ENCODE measurements around the gene BRINP2.

Gene BRINP2

GRCh38 chr1:177329871-177330270, 159.1 kb downstream of the BRINP2 start:
- no peak for DNase-seq

All from stimulated activated CD4-positive, alpha-beta T cell treated with anti-CD3 and anti-CD28 coated beads, Interleukin-2, amount 100 ng/mL, for 24 hours (primary cell).